GM12878 (cell line): ENCODE data around the gene OFD1. TPM values are rescaled to one million over a fixed set of nuclear protein-coding genes. Genes with fewer than 3 reads are reported as not detected.

Source experiments
- BMI1 ChIP-seq: fragments of 450-650 bp; IDR thresholded peaks from 2 replicates; pipeline ENCODE4 v1.6.1; 2016; ENCODE audit warnings: mild to moderate bottlenecking, moderate library complexity, borderline replicate concordance
- CHD1 ChIP-seq: IDR thresholded peaks from 2 replicates; pipeline ENCODE4 v1.6.1; 2012; ENCODE audit warnings: low read depth, low read length, improper control_type of control experiment
- ETV6 ChIP-seq, 2 experiments: fragments of 450-650 bp in 1 of 2; IDR thresholded peaks in 1 of 2; conservative IDR thresholded peaks in 1 of 2; 2 replicates each; pipeline ENCODE4 v1.6.1; 2014; ENCODE audit warnings: antibody characterized with exemption in 1 of 2, borderline replicate concordance in 1 of 2, low read depth in 1 of 2, mild to moderate bottlenecking in 1 of 2, moderate library complexity in 1 of 2
- MLLT1 ChIP-seq: fragments of 450-650 bp; IDR thresholded peaks from 2 replicates; pipeline ENCODE4 v1.6.1; 2016; ENCODE audit warnings: mild to moderate bottlenecking
- NBN ChIP-seq: fragments of 450-650 bp; IDR thresholded peaks from 2 replicates; pipeline ENCODE4 v1.6.1; 2016
- NFIC ChIP-seq: IDR thresholded peaks from 2 replicates; pipeline ENCODE4 v1.6.1; 2012; ENCODE audit warnings: low read depth, mild to moderate bottlenecking, inconsistent platforms, low read length, moderate library complexity
- NR2F1 ChIP-seq: fragments of 450-650 bp; conservative IDR thresholded peaks from 2 replicates; pipeline ENCODE4 v1.6.1; 2017; ENCODE audit warnings: mild to moderate bottlenecking
- PKNOX1 ChIP-seq: fragments of 450-650 bp; IDR thresholded peaks from 2 replicates; pipeline ENCODE4 v1.6.1; 2016; ENCODE audit warnings: mild to moderate bottlenecking
- POLR2AphosphoS2 ChIP-seq: IDR thresholded peaks from 2 replicates; pipeline ENCODE4 v1.6.1; 2011; ENCODE audit warnings: low read depth, mild to moderate bottlenecking, low read length, improper control_type of control experiment, moderate library complexity
- PRDM15 ChIP-seq: fragments of 450-650 bp; formaldehyde crosslinking; IDR thresholded peaks from 2 replicates; pipeline ENCODE4 v1.4.0; 2020; ENCODE audit warnings: mild to moderate bottlenecking, moderate library complexity
- RELA ChIP-seq: fragments of 450-650 bp; IDR thresholded peaks from 2 replicates; pipeline ENCODE4 v1.8.0; 2014; ENCODE audit warnings: borderline replicate concordance; ENCODE audit not compliant: partially characterized antibody
- REST ChIP-seq: IDR thresholded peaks from 2 replicates; pipeline ENCODE4 v1.6.1; 2012; ENCODE audit warnings: mild to moderate bottlenecking, low read depth, low read length
- SREBF1 ChIP-seq: IDR thresholded peaks from 2 replicates; pipeline ENCODE4 v1.6.1; 2012; ENCODE audit warnings: mild to moderate bottlenecking, low read length
- SUPT20H ChIP-seq: IDR thresholded peaks from 2 replicates; pipeline ENCODE4 v1.6.1; 2011; ENCODE audit warnings: low read depth, mild to moderate bottlenecking, low read length, moderate library complexity, borderline replicate concordance; ENCODE audit not compliant: control insufficient read depth
- WRNIP1 ChIP-seq: IDR thresholded peaks from 2 replicates; pipeline ENCODE4 v1.6.1; 2011; ENCODE audit warnings: low read depth, low read length, improper control_type of control experiment, borderline replicate concordance
- YY1 ChIP-seq: IDR thresholded peaks from 2 replicates; pipeline ENCODE4 v1.6.1; 2011; ENCODE audit warnings: low read depth, mild to moderate bottlenecking, low read length
- polyA plus RNA-seq, 11 experiments: library from polyadenylated mRNA; depleted of rRNA in 4 of 11; unstranded in 6 of 11; stranded (reverse) in 5 of 11; fragments of >200 nt; fragmentation: Nextera tagmentation in 4 of 11; fragmentation: Illumina TruSeq in 1 of 11; extraction: Ambion mirVana in 4 of 11; extraction: Trizol in 1 of 11; gene quantifications; 1 replicate in 1 of 11; 2 replicates in 10 of 11; pipeline versions ENCODE4 v1.2.1 to v1.2.3, GENCODE V29; 2011 to 2016; ENCODE audit warnings: inconsistent platforms in 2 of 11, missing spikeins in 2 of 11, low read depth in 1 of 11
- total RNA-seq, 4 experiments: library from RNA; depleted of rRNA in 3 of 4; stranded (reverse); fragments of >200 nt in 3 of 4; fragmentation: Illumina TruSeq in 1 of 4; extraction: Trizol in 1 of 4; gene quantifications; 2 replicates each; pipeline versions ENCODE4 v1.2.1 to v1.2.3, GENCODE V29; 2013 to 2021

OFD1 gene
- total and polyA plus RNA-seq, 10 of the 15 experiments (the other 5 are each of a cell fraction or from before 2014, with no cell fraction given) = 22.4 to 77.2 (median 34.1) TPM

- TF ChIP-seq SREBF1 = no peak
- no peak for TF ChIP-seq BMI1
- TF ChIP-seq CHD1 = no peak; the same call in 1 of the 2 replicates
- no peak for TF ChIP-seq PKNOX1
- no peak for TF ChIP-seq PRDM15 (CRISPR knock-in tag)
- TF ChIP-seq ETV6 (conservative IDR thresholded peaks at IDR 0.05 in 1 of 2, IDR thresholded peaks at IDR 0.05 in 1 of 2; ENCODE audit: borderline replicate concordance in 1 of 2, low read depth in 1 of 2) = no peak
- 0 out of 2 replicates have a peak, but pooled peaks have one; percentile 47 for TF ChIP-seq WRNIP1
- peak; percentile 59 for TF ChIP-seq NR2F1
- TF ChIP-seq NFIC = no peak
- TF ChIP-seq RELA = no peak
- no peak for TF ChIP-seq REST
- TF ChIP-seq NBN = no peak
- TF ChIP-seq YY1 = peak; percentile 90
- no peak; the same call in 1 of the 2 replicates for TF ChIP-seq POLR2AphosphoS2
- peak; percentile 87; the same call in 1 of the 2 replicates for TF ChIP-seq MLLT1
- TF ChIP-seq SUPT20H = no peak
Measured at GRCh38 chrX:13688958-13689740, 45.4 kb upstream of the OFD1 start, which contains the start of gene RAB9A (continued).
